ENCODE results near the gene ACTN1. TPM values are rescaled to one million over a fixed set of nuclear protein-coding genes. Genes with fewer than 3 reads are reported as not detected.

Gene ACTN1
- total RNA-seq, 1 experiment from 2014 or later: 212 TPM

DNA sequence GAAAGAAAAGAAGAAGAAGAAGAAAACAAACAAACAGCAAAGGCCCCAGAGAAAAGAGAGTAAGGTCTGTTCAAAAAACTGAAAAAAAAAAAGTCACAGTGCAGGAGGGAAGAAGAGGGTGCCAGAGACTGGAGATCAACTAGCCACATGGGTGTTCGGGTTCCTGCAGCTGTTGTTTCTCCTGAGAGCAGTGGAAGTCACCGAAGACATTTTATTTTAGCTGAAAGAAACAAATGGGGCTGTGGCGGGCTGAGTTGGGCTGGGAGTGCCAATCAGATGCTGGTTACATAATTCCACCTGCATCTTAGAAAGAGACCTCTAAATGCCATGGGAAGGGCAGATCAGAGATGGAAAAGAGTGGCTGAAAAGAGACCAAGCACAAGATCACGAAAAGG lies 33.9 kb downstream of the ACTN1 start:
- DNase-seq (ENCODE audit: low read depth, low spot score): no peak
- ChIA-PET POLR2A (no interaction called here), CTCF (no interaction called here)
- H3K27ac ChIP-seq (ENCODE audit: low read length): peak overlapping the region; percentile 21; the same call in 1 of the 2 replicates
- ATAC-seq: no peak
- H3K4me3 ChIP-seq (ENCODE audit: low read depth in 2 of 2, low read length in 2 of 2): no peak overlapping the region
- no peaks in the 10 kb centered on the region for H3K27me3 ChIP-seq (ENCODE audit: control insufficient read depth, insufficient read depth, low read length)
- no peaks in the 10 kb centered on the region for H3K36me3 ChIP-seq (ENCODE audit: control insufficient read depth, insufficient read depth, low read length)
- H3K4me1 ChIP-seq (ENCODE audit: control insufficient read depth, insufficient read depth, low read length): peaks cover 91% of the 10 kb centered on the region
- no peak for TF ChIP-seq POLR2AphosphoS5 (IDR thresholded peaks at IDR 0.05; ENCODE audit: low read depth, low read length)
- TF ChIP-seq SIN3A (IDR thresholded peaks at IDR 0.05; ENCODE audit: borderline replicate concordance, insufficient read depth, low read depth, low read length): no peak
- TF ChIP-seq, protein P1, sequence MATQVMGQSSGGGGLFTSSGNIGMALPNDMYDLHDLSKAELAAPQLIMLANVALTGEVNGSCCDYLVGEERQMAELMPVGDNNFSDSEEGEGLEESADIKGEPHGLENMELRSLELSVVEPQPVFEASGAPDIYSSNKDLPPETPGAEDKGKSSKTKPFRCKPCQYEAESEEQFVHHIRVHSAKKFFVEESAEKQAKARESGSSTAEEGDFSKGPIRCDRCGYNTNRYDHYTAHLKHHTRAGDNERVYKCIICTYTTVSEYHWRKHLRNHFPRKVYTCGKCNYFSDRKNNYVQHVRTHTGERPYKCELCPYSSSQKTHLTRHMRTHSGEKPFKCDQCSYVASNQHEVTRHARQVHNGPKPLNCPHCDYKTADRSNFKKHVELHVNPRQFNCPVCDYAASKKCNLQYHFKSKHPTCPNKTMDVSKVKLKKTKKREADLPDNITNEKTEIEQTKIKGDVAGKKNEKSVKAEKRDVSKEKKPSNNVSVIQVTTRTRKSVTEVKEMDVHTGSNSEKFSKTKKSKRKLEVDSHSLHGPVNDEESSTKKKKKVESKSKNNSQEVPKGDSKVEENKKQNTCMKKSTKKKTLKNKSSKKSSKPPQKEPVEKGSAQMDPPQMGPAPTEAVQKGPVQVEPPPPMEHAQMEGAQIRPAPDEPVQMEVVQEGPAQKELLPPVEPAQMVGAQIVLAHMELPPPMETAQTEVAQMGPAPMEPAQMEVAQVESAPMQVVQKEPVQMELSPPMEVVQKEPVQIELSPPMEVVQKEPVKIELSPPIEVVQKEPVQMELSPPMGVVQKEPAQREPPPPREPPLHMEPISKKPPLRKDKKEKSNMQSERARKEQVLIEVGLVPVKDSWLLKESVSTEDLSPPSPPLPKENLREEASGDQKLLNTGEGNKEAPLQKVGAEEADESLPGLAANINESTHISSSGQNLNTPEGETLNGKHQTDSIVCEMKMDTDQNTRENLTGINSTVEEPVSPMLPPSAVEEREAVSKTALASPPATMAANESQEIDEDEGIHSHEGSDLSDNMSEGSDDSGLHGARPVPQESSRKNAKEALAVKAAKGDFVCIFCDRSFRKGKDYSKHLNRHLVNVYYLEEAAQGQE (IDR thresholded peaks at IDR 0.05; ENCODE audit: insufficient read depth in 1 of 2, low read depth in 2 of 2, low read length in 1 of 2): no peak
- TF ChIP-seq TCF7L2 (IDR thresholded peaks at IDR 0.05; ENCODE audit: low read depth, low read length): no peak
- TF ChIP-seq, protein P2, sequence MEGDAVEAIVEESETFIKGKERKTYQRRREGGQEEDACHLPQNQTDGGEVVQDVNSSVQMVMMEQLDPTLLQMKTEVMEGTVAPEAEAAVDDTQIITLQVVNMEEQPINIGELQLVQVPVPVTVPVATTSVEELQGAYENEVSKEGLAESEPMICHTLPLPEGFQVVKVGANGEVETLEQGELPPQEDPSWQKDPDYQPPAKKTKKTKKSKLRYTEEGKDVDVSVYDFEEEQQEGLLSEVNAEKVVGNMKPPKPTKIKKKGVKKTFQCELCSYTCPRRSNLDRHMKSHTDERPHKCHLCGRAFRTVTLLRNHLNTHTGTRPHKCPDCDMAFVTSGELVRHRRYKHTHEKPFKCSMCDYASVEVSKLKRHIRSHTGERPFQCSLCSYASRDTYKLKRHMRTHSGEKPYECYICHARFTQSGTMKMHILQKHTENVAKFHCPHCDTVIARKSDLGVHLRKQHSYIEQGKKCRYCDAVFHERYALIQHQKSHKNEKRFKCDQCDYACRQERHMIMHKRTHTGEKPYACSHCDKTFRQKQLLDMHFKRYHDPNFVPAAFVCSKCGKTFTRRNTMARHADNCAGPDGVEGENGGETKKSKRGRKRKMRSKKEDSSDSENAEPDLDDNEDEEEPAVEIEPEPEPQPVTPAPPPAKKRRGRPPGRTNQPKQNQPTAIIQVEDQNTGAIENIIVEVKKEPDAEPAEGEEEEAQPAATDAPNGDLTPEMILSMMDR (IDR thresholded peaks at IDR 0.05): no peak
- intact Hi-C loops (cut with micrococcal nuclease; ENCODE audit: unreplicated experiment): no loop called here
- no TSS peak for BruUV-seq (replicated peaks)
- no peaks in the 10 kb centered on the region for H3K9me3 ChIP-seq (ENCODE audit: control insufficient read depth, insufficient read depth, low read depth, low read length)
- in situ Hi-C loops (cut with HindIII; ENCODE audit: low pct_unique_long_range_greater_than_20kb, low sequenced_read_pairs): no loop called here

DNA sequence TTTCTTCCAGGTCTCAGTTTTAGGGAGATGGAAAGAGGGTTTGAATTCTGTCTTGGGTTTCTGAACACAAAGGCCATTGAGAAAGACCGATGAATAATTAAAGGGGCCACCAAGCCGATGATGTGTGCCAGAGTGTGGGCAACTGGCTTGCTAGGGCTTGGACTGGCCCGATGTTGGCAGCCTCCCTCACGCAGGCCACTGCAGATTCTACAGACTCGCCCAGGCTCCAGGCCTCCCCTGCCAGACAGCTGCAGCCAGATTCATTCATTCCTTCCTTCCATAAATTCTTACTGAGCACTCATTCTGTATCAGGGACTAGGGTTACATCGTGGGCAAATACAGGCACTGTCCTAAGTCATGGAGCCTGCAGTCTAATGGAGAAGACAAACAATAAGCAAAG lies 34.9 kb downstream of the ACTN1 start:
- DNase-seq (ENCODE audit: low read depth, low spot score) (no peak), ATAC-seq (no peak)
- Histone ChIP-seq H3K27ac (ENCODE audit: low read length) (peak overlapping the region; percentile 34), H3K36me3 (ENCODE audit: control insufficient read depth, insufficient read depth, low read length) (no peaks in the 10 kb centered on the region), H3K4me1 (ENCODE audit: control insufficient read depth, insufficient read depth, low read length) (peaks cover 92% of the 10 kb centered on the region), H3K9me3 (ENCODE audit: control insufficient read depth, insufficient read depth, low read depth, low read length) (no peaks in the 10 kb centered on the region), H3K27me3 (ENCODE audit: control insufficient read depth, insufficient read depth, low read length) (no peaks in the 10 kb centered on the region), H3K4me3 (ENCODE audit: low read depth in 2 of 2, low read length in 2 of 2) (no peak overlapping the region)
- intact Hi-C loops (cut with micrococcal nuclease; ENCODE audit: unreplicated experiment) (no loop called here), in situ Hi-C loops (cut with HindIII; ENCODE audit: low pct_unique_long_range_greater_than_20kb, low sequenced_read_pairs) (no loop called here)
- no TSS peak for BruUV-seq (replicated peaks)
- ChIA-PET POLR2A (no interaction called here), CTCF (no interaction called here)
- TF ChIP-seq, protein P2 (IDR thresholded peaks at IDR 0.05): no peak
- TF ChIP-seq TCF7L2 (IDR thresholded peaks at IDR 0.05; ENCODE audit: low read depth, low read length): no peak
- TF ChIP-seq, protein P1 (IDR thresholded peaks at IDR 0.05; ENCODE audit: insufficient read depth in 1 of 2, low read depth in 2 of 2, low read length in 1 of 2): no peak
- no peak for TF ChIP-seq POLR2AphosphoS5 (IDR thresholded peaks at IDR 0.05; ENCODE audit: low read depth, low read length)
- no peak for TF ChIP-seq SIN3A (IDR thresholded peaks at IDR 0.05; ENCODE audit: borderline replicate concordance, insufficient read depth, low read depth, low read length)
